Measurements from ENCODE around the gene CYB5B.
"Not testable (repeated sequence)": the region's sequence is repeated elsewhere in the genome, so short reads cannot be mapped to it uniquely, and the experiment has no call there.

The CYB5B gene

GRCh38 chr16:69408475-69408874 lies 15.9 kb upstream of the CYB5B start:
- DNase-seq (ENCODE audit: extremely low read depth in 1 of 2, low read depth in 1 of 2) = no peak

- DNase-seq (ENCODE audit: extremely low read depth in 1 of 2, low read depth in 1 of 2) = no peak
Observed at GRCh38 chr16:69410219-69410990, 14.0 kb upstream of the CYB5B start.

GRCh38 chr16:69411064-69411985 lies 13.1 kb upstream of the CYB5B start:
- DNase-seq (ENCODE audit: extremely low read depth in 1 of 2, low read depth in 1 of 2) = no peak

- DNase-seq (ENCODE audit: extremely low read depth in 1 of 2, low read depth in 1 of 2) = no peak
Observed at GRCh38 chr16:69412287-69412686, 12.1 kb upstream of the CYB5B start.

- DNase-seq (ENCODE audit: extremely low read depth in 1 of 2, low read depth in 1 of 2) = no peak
Observed at GRCh38 chr16:69413045-69413664, 11.3 kb upstream of the CYB5B start.

GRCh38 chr16:69417520-69418199 lies 6.8 kb upstream of the CYB5B start:
- no peak for DNase-seq (ENCODE audit: extremely low read depth in 1 of 2, low read depth in 1 of 2)

GRCh38 chr16:69419956-69420355 lies 4.5 kb upstream of the CYB5B start:
- DNase-seq (ENCODE audit: extremely low read depth in 1 of 2, low read depth in 1 of 2) = no peak

GRCh38 chr16:69423189-69423588 lies 1.2 kb upstream of the CYB5B start:
- no peak for DNase-seq (ENCODE audit: extremely low read depth in 1 of 2, low read depth in 1 of 2)

GRCh38 chr16:69424935-69425784 lies 741 bp downstream of the CYB5B start:
- no peak for DNase-seq (ENCODE audit: extremely low read depth in 1 of 2, low read depth in 1 of 2)

GRCh38 chr16:69428652-69429051 lies 4.2 kb downstream of the CYB5B start:
- no peak for DNase-seq (ENCODE audit: extremely low read depth in 1 of 2, low read depth in 1 of 2)

- not testable (repeated sequence) for DNase-seq (ENCODE audit: extremely low read depth in 1 of 2, low read depth in 1 of 2)
Observed at GRCh38 chr16:69429058-69429640, 4.7 kb downstream of the CYB5B start.

GRCh38 chr16:69431948-69432468 lies 7.6 kb downstream of the CYB5B start:
- DNase-seq (ENCODE audit: extremely low read depth in 1 of 2, low read depth in 1 of 2) = no peak

GRCh38 chr16:69434066-69434465 lies 9.6 kb downstream of the CYB5B start:
- no peak for DNase-seq (ENCODE audit: extremely low read depth in 1 of 2, low read depth in 1 of 2)

- no peak for DNase-seq (ENCODE audit: extremely low read depth in 1 of 2, low read depth in 1 of 2)
Observed at GRCh38 chr16:69435977-69436820, 11.8 kb downstream of the CYB5B start.

GRCh38 chr16:69436896-69437295 lies 12.5 kb downstream of the CYB5B start:
- DNase-seq (ENCODE audit: extremely low read depth in 1 of 2, low read depth in 1 of 2) = no peak

- no peak for DNase-seq (ENCODE audit: extremely low read depth in 1 of 2, low read depth in 1 of 2)
Observed at GRCh38 chr16:69438465-69438864, 14.0 kb downstream of the CYB5B start.

- DNase-seq (ENCODE audit: extremely low read depth in 1 of 2, low read depth in 1 of 2) = no peak
Observed at GRCh38 chr16:69440250-69440649, 15.8 kb downstream of the CYB5B start.

GRCh38 chr16:69441030-69441429 lies 16.6 kb downstream of the CYB5B start:
- DNase-seq (ENCODE audit: extremely low read depth in 1 of 2, low read depth in 1 of 2) = not testable (repeated sequence)

All from stimulated activated CD8-positive, alpha-beta memory T cell treated with anti-CD3 and anti-CD28 coated beads, Interleukin-7, amount 100 ng/mL, for 48 hours (primary cell).